NCI-H2227 (cell line): ENCODE data around the gene PRKG1.

Source experiments
- DNase-seq: peaks from one replicate; lab custom pipeline; 2025; ENCODE audit not compliant: unreplicated experiment; lab: John Stamatoyannopoulos, UW

The PRKG1 gene

DNA sequence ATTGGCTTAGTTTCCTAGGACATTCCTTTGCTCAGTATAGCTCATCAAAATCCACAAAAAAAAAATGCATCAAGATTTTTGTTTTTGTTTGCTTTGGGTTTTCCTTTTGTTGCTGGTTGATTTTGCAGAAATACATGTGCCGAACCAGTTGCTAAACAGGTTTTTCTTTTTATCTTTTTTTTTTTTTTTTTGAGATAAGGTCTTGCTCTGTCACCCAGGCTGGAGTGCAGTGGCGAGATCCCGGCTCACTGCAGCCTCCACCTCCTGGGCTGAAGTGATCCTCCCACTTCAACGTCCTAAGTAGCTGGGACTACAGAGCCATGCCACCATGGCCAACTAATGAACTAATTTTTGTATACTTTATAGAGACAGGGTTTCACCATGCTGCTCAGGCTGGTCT, 616.8 kb downstream of the PRKG1 start:
- DNase-seq: no peak

DNA sequence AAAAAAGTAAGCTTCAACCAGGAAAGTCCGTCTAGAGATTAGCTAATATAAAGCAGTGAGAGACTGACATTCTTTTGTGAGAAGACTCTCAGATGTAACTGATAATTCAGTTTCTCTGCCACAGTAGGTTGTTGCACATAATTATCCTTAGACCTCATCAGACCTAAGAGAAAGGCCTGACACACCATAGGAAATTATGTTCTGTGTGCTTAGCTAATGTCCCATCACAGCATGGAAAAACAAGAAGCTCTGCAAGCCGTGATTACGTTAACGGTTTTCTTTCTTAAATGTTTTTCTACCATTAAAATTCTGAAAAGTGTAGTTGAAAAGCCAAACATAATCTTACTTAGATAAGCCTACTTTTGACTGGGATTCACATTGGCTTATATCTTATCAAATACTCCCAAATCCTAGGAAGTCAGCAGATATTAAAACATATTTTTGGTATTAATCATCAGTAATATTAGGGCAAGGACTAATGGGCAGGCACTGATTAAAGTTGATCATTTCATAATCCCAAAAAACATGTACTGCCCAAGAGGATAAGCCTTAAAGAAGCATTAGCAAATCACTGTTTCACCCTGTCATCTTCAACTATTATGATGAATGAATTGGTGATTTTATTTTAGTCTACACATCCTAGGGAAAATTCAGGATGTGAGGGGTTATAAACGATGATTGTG, 619.9 kb downstream of the PRKG1 start:
- no peak for DNase-seq

DNA sequence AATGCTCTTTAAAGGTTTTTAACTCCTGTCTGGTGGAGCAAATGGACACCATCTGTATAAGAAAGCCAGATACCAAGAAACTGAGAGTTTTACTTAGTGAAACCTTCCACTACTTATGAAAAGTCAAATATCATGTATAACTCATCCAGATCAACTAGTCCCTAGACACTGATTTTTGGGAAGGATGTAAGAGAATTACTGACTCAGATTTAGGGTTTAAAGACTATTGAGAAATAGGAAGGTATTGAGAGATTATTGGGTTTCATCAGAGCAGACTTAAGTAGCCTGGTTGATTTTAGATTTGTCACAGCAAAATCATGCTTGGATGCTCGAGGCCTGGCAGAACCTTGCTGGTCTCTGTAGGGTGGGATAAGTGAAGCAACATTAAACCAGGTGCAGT, 622.0 kb downstream of the PRKG1 start:
- DNase-seq: no peak

DNA sequence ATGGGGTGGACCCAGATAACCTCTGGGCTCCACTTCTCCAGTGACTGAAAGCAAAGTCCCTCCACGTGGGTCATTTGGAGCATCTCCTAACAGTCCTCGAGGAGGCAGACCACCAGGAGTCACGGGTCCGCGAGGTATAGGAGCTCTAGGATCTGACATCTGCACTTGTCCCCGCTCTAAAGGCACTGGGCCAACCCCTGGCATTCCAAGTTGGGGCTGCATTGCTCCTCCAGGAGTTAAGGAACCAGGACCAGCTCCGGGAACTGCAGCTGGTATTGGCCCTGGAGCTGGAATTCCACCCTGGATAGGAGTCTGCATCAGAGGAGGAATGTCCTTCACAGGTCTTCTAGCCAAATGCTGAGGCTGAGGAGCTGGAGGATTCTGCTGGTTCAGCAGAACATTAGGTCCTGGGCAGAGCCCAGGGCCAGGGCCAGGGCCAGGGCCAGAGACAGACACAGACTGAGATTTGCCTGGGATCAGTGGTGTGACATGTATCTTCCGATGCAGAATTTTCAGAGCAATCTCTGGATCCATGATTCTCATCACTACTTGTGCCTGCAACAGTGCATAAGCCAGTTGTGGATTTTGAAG, 624.3 kb downstream of the PRKG1 start:
- DNase-seq: no peak

DNA sequence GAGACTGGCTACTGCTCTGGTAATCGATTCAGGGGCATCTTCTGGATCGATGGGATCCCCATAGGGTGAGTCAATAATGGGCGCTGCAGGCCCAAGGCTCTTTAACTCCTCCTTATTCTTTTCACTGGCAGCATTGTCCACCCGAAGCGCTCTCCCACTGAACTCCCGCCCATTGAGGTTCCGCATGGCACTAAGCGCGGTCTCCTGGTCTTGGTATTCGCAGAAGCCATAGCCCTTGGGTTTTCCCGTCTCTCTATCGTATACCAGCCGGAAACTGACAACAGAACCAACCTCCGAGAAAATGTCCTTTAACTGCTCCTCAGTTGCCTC, 624.8 kb downstream of the PRKG1 start:
- peak; percentile 41 for DNase-seq

DNA sequence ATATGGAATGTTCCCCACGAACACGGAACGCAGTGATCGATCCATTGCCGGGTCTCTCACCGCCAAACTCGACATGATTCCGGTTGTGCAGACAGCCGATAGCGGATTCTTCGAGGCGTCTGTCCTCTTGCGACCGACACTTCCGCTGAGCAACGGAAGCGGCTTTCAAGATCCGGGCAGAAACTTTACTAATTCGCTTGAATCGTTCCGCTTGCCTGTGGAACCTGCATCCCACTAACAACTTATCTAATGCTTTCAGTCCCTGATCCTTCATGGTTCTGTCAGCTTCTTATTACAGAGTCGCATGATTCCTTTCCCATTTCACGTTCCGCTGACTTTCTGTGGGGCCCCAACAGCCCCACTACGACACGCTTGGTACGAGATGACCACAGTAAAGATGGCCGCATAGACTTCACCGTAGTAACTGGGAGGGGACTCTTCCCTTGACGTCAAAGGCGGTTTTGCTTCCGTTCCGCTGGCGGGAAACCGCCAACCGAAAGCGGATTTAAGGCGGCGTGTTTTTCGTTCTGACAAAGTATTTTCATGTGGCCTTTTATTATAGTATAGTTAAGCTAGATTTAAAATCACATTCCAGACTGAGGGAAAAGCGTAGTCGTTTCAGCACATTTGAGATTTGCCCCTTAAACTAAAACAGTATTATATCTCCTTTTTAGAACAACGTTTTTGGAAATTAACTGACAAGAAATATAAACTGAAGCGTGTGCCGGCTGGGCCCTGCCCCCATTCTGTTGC, 625.4 kb downstream of the PRKG1 start, which contains the start of gene CSTF2T:
TSS of gene CSTF2T (minus strand) at position 121 of the 753 bp plus-strand sequence. CDS start at position 75, 46 bp downstream.
- peak; percentile 92 for DNase-seq

DNA sequence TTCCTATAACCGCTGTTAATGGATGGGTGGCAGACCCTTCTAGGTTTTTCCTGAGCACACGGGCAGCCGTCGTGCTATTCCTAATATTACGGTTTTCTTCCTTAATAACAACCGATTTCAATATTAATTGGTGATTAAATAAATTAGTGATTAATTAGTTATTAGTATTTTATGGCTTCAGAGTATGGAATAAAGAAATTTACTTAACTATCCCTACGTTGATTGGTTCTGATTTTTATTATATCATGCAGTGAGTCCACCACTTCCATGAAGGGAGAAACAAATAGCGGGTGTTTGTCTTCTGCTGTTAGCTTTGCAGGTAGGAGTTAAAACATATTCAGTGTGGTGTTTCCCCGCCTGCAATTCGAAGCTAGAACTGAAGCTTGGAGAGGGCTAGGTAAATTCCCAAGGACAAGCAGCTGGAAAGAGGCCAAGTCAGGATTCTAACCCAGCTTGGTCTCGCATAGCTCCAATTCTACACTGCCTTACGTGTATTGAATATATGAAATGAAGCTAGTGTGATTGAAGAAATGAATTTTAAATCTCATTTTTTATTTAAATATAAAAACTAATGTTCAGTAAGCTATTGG, 626.0 kb downstream of the PRKG1 start:
- peak; percentile 64 for DNase-seq

DNA sequence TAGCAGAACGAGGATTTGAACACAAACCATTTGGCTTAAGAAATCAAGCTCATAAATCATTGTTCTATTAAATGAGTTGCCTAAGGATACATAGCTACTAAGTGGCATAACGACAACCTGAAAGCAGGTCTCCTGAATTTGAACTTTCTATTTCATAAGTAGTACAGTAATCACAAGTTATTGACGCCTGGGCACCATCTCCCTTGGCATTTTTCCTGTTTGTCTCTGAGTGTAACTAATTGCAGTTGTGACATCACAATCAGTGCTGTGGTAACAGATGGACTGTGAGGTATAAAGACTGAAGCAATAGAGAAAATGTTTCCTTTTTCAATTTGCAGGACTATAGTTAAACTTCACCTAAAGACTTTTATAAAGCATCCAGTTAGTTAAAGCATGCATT, 631.5 kb downstream of the PRKG1 start:
- DNase-seq: no peak

DNA sequence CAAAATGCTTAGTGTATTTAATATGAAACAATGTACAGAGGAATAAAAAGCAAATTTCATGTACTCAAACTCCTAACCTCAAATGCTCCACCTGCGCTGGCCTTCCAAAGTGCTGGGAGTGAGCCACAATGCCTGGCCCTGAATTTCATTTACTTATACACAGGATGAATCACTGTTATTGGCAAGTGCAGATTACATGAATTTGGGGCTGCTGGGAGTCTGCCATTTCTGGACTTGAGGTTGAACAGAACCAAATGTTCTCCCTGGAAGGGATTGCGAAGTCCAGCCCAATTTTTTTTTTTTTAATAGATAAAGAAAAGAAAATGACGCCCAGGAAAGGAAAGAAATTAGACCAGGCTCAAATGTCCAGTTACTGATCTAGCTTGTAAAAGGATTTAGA, 631.9 kb downstream of the PRKG1 start:
- no peak for DNase-seq

DNA sequence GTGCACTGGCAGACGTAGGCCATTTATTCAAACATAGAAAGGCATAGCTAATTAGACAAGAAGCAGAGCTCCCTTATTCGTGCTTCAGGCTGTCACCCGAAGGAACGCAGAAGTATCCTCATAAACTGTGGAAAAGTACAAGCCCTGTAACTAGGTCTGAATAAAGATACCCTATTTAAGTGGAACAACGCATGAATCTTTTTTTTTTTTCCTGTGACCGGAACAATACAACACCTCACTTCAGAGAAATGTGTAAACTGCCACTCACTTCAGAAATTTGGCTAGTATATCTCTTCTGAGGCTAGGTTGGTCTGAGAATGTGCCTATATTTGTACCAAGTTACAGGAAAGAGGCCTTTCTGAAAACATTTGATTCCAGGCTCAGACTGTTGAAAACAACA, 633.1 kb downstream of the PRKG1 start:
- no peak for DNase-seq

DNA sequence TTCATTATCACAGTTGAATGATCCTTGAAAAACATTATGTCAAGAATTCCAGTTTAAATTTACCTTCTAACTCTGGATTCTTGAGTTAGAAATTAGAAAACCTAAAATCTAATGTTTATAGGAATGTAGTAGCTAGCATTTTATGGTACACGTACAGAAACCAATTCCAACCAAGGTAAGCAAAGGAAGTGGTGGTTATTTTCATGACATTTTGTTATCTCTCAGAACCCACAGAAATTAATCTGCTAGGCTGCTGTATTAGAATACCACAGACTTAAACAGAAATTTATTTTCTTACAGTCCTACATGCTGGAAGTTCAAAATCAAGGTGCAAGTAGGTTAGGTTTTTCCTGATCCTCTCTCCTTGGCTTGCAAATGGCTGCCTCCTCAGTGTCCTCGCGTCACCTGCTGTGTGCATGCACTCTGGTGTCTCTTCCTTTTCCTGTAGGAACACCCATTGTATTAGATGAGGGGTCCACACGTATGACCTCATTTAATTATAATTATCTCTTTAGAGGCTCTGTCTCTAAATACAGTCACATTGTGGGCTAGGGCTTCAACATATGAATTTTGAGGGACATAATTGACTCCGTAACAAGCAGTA, 633.6 kb downstream of the PRKG1 start:
- no peak for DNase-seq

DNA sequence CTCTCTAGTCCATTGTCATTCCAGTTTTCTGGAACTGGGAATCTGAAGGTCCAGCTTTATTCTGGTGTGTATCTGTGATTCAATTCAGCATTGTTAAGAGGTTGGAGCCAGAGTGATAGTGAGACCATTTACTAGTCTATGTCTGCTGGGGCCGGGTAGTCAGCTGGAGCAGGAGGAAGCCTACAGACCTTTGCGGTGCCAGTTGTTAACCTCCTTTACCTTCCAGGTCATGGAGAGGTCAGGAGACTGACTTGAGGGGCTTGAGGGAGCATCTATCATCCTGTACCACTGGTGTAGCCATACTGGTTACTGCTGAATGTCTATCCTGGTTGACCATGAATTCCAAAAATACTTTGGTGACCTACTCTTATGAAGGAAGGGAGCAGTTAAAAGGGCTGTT, 634.3 kb downstream of the PRKG1 start:
- no peak for DNase-seq

DNA sequence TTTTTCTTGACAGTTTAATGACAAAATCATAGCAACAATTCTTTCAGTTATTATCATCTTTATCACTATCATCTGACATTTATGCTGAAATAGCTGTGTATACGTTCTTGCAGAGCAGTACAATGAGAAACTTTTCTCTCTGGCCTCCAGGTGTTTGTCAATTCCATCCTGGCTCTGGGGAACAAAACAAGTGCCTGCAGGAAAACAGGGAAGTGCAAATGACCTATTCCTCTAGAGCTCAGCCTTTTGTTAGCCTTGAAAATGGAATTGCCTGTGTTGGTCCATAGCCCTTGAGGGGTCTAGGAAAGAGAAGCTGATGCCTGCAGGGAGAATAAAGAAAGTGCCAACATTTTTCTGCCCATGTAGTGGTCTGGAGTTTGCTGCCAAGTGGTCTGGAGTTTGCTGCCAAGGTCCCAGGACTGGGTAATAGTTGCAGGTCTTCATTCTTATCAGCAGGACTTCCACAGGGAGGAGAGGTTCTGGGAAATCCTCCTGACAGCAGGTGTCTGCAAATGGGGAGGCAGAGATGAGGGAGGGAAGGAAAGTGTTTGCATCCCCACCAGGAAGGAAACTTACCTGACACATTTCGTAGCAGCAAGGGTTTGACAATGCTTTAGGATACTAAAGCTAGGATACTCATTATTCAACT, 635.2 kb downstream of the PRKG1 start:
- no peak for DNase-seq

DNA sequence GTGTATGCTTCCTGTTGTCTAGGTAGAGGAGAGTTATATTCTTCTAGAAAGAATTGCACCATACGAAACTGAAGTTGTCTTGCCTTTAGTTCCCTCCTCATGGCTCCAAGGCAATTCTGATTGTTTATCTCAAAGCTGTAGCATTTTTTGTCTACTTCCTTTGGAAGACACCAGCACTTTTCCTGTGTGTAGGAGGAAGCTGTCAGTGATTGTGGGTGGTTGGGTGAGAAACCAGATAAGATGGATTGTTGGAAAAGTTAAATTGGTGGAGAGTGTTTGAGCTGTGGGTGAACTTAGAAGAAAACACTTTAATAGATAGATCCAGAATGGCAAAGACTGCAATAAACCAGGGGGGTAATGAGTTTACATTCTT, 637.2 kb downstream of the PRKG1 start:
- no peak for DNase-seq

DNA sequence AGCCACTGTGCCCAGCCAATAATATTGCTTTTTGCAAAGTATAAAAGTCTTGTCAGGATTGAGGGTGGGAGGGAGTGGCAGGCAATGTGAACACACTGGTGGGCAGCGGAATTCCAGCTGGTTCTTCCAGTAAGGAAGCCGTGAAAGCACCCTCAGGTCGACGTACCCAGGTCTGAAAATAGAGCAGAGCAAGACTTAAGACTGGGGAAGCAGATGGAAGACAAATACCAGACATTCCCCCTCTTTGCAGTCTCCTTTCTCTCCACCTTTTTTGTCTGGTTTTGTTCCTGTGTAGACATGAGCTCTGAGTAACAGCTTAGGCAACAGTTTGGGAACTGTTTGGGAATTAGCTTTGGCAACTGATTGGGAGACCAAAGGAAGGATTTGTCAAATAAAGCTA, 642.7 kb downstream of the PRKG1 start:
- no peak for DNase-seq

DNA sequence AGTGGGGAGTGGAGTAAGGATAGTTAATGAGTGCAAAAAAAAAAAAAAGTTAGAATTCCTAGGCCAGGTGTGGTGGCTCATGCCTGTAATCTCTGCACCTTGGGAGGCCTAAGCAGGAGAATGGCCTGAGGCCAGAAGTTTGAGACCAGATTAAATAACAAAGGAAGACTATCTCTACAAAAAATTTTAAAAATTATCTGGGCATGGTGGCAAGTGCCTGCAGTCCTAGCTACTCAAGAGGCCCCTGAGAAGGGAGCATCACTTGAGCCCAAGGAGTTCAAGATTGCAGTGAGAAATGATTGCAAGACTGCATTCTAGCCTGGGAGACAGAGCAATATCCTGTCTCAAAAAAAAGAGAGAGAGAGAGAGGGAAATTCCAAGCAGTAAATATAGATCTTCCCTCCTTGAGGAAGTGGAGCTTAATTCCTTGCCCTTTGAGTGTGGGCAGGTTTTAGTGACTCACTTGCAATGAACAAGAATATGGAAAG, 644.6 kb downstream of the PRKG1 start:
- no peak for DNase-seq

DNA sequence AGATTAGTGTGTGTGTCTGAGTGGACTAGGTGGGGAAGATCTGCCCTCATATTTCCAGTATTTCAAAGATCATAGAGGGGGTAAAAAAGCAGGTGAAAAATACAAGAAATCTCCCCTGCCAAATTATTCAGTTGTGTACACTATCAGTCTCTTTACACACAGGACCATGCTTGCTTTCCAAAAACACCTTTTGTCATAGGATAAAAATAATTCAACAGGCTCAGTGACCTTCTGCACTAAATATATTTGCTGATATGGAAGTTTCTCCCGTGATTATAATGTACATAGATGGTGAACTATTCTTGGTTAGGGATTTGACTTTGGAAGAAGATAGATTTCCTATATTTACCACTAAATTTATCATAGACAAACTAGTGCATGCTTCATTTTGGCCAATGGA, 649.8 kb downstream of the PRKG1 start:
- DNase-seq: no peak

DNA sequence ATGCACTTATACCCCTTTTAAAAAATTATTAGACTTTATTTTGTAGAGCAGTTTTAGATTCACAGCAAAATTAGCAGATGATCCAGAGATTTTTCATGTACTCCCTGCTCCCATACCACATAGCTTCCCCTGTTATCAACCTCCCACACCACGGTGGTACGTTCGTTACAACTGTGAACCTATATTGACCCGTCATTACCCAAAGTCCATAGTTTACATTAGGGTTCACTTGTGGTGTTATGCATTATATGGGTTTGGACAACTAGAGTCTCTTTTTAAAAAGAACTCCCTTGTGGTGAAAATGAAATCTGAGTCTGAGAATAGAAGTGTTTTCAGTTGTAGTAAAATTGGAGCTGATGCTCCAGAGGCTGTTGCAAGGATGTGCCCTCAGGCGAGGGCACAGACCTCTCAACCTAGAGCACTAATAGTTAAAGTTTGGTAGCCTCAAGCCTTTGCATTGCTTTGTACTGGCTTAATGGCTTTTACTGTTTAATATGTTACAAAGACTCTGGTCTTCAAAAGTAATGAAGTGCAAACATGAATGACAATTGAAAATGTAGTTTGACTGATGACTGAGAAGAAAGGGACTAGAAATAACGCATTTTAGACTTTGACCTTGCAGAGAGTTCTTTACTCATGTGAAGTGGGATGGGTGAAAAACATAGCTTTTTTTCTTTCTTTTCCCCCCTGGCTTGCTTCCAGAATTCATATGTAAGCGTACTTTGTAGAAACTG, 655.7 kb downstream of the PRKG1 start:
- DNase-seq: no peak

DNA sequence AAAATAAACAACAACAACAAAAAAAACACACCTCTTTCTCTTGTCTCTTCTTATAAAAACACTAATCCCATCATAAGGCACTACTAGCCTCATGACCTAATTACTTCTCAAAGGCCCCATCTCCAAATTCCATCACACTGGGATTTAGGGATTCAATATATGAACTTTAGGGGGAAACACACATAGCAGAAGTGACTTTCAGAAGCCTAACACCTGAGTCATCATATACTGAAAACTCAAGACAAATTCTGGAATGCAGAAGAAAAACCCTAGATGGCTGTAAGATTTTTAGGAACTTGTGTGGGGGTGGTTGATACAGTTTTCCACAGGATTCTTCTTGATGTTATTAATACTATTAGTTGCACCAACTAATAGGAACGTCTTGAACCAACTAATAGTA, 658.8 kb downstream of the PRKG1 start:
- DNase-seq: no peak

DNA sequence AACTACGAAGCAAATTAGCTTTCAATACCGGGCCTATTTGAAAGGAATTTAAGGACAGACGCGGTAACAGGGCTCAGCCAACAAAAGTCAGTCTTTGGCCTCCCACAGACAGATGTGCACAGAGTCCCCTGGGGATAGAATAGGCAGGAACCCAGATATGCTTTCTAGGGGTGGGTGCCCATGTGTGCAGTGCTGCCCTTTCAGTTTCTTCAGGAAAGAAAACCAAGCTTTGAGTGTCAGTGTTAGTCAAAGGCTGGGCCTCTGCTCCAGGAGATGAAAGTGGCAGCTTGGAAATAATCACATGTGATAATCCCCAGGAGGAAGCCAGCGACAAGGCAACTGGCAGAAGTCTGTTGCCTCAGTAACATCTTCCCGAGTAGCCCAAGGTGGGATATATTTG, 668.9 kb downstream of the PRKG1 start:
- peak; percentile 27 for DNase-seq
